ENCODE data around the gene RNF103.
A peak's percentile ranks its signal among the peaks of the same experiment; 100 is the strongest.

Gene RNF103

GRCh38 chr2:86584151-86584913, 39.3 kb downstream of the RNF103 start:
- Histone ChIP-seq H3K79me2 (ENCODE audit: low read length) (no peaks in the 10 kb centered on the region), H3F3A (ENCODE audit: insufficient read depth, low read length) (peaks cover 5% of the 10 kb centered on the region; the same call in 1 of the 2 replicates), H3K4me3 (ENCODE audit: low read length) (no peak overlapping the region), H3K27ac (ENCODE audit: low read length) (peak overlapping the region; percentile 48; the same call in 1 of the 2 replicates), H3K27me3 (replicated peaks; ENCODE audit: insufficient read depth, low read length) (no peaks in the 10 kb centered on the region), H3K9ac (ENCODE audit: low read length) (0 out of 2 replicates have a peak overlapping the region, but pooled peaks have one; percentile 11), H3K9me3 (replicated peaks; ENCODE audit: insufficient read depth, low read length) (no peaks in the 10 kb centered on the region), H3K9me2 (replicated peaks; ENCODE audit: insufficient read depth, low read length) (no peaks in the 10 kb centered on the region), H3K4me1 (ENCODE audit: low read length) (peaks cover 7% of the 10 kb centered on the region), H4K20me1 (ENCODE audit: insufficient read depth, low read length) (no peaks in the 10 kb centered on the region), H2AFZ (ENCODE audit: low read length) (peak overlapping the region; percentile 58; the same call in 1 of the 2 replicates), H3K4me2 (ENCODE audit: low read depth, low read length) (peak overlapping the region; percentile 62), H3K36me3 (replicated peaks; ENCODE audit: insufficient read depth, low read length) (no peaks in the 10 kb centered on the region)
- no peak for TF ChIP-seq CTCF (IDR thresholded peaks at IDR 0.05; ENCODE audit: low read length)
- DNase-seq: peak; percentile 69

- H3K4me1 ChIP-seq (ENCODE audit: low read length): peaks cover 7% of the 10 kb centered on the region
- H3K27ac ChIP-seq (ENCODE audit: low read length): no peak overlapping the region
- no peaks in the 10 kb centered on the region for H4K20me1 ChIP-seq (ENCODE audit: insufficient read depth, low read length)
- H2AFZ ChIP-seq (ENCODE audit: low read length): no peak overlapping the region
- no peaks in the 10 kb centered on the region for H3K79me2 ChIP-seq (ENCODE audit: low read length)
- H3F3A ChIP-seq (ENCODE audit: insufficient read depth, low read length): peaks cover 5% of the 10 kb centered on the region; the same call in 1 of the 2 replicates
- no peak for DNase-seq
- H3K9ac ChIP-seq (ENCODE audit: low read length): no peak overlapping the region
- no peaks in the 10 kb centered on the region for H3K9me2 ChIP-seq (replicated peaks; ENCODE audit: insufficient read depth, low read length)
- H3K4me2 ChIP-seq (ENCODE audit: low read depth, low read length): no peak overlapping the region
- no peak overlapping the region for H3K4me3 ChIP-seq (ENCODE audit: low read length)
- H3K27me3 ChIP-seq (replicated peaks; ENCODE audit: insufficient read depth, low read length): no peaks in the 10 kb centered on the region
- H3K36me3 ChIP-seq (replicated peaks; ENCODE audit: insufficient read depth, low read length): no peaks in the 10 kb centered on the region
- no peak for TF ChIP-seq EZH2 (optimal IDR thresholded peaks at IDR 0.05; ENCODE audit: low read depth, low read length)
- TF ChIP-seq CTCF (IDR thresholded peaks at IDR 0.05; ENCODE audit: low read length): no peak
- no peak for TF ChIP-seq EZH2phosphoT487 (IDR thresholded peaks at IDR 0.05; ENCODE audit: low read length)
- H3K9me3 ChIP-seq (replicated peaks; ENCODE audit: insufficient read depth, low read length): no peaks in the 10 kb centered on the region
Measured at GRCh38 chr2:86580560-86580959, 43.1 kb downstream of the RNF103 start.

GRCh38 chr2:86577817-86578456, 45.7 kb downstream of the RNF103 start:
- TF ChIP-seq EZH2phosphoT487 (IDR thresholded peaks at IDR 0.05; ENCODE audit: low read length) (no peak), EZH2 (optimal IDR thresholded peaks at IDR 0.05; ENCODE audit: low read depth, low read length) (no peak), CTCF (IDR thresholded peaks at IDR 0.05; ENCODE audit: low read length) (no peak)
- no peak overlapping the region for H3K4me3 ChIP-seq (ENCODE audit: low read length)
- H3K27me3 ChIP-seq (replicated peaks; ENCODE audit: insufficient read depth, low read length): no peaks in the 10 kb centered on the region
- no peaks in the 10 kb centered on the region for H3F3A ChIP-seq (ENCODE audit: insufficient read depth, low read length)
- H3K27ac ChIP-seq (ENCODE audit: low read length): no peak overlapping the region
- no peaks in the 10 kb centered on the region for H3K9me3 ChIP-seq (replicated peaks; ENCODE audit: insufficient read depth, low read length)
- no peaks in the 10 kb centered on the region for H3K36me3 ChIP-seq (replicated peaks; ENCODE audit: insufficient read depth, low read length)
- no peak for DNase-seq
- no peak overlapping the region for H2AFZ ChIP-seq (ENCODE audit: low read length)
- no peak overlapping the region for H3K4me2 ChIP-seq (ENCODE audit: low read depth, low read length)
- H3K4me1 ChIP-seq (ENCODE audit: low read length): no peaks in the 10 kb centered on the region
- no peaks in the 10 kb centered on the region for H3K79me2 ChIP-seq (ENCODE audit: low read length)
- H3K9me2 ChIP-seq (replicated peaks; ENCODE audit: insufficient read depth, low read length): no peaks in the 10 kb centered on the region
- H4K20me1 ChIP-seq (ENCODE audit: insufficient read depth, low read length): no peaks in the 10 kb centered on the region
- H3K9ac ChIP-seq (ENCODE audit: low read length): no peak overlapping the region
